HG02885 (cell line): ENCODE results near the gene LHX4.
"Not testable (repeated sequence)": the region's sequence is repeated elsewhere in the genome, so short reads cannot be mapped to it uniquely, and the experiment has no call there.

ENCODE experiments used
- ATAC-seq: cut with Tn5 transposase; IDR thresholded peaks from one replicate; pipeline ENCODE4 v1.9.1; 2021; ENCODE audit warnings: mild to moderate bottlenecking; ENCODE audit not compliant: unreplicated experiment, poor library complexity

Gene LHX4

GRCh38 chr1:180196436-180197003, 33.5 kb upstream of the LHX4 start:
- ATAC-seq, result no peak

GRCh38 chr1:180197231-180197630, 32.8 kb upstream of the LHX4 start:
- no peak for ATAC-seq

DNA sequence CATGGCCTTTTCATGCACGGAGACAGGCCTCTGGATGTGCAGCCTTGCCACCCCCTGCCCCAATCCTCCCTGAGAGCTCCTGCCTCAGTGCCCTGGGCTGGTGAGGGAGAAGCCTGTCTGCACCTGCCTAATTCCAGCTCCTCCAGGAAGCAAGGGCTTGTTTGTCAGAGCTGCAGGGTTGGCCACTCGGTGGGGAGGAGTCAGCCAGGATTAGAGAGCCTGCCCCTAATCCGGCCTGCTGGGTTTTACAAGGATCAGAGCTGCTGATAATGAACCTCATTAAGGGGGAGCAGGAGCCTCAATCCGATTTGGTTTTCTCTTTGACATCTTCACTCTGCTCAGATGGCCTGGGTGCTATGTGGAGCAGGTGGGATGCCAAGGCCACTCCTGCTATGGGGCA, 31.9 kb upstream of the LHX4 start:
- no peak for ATAC-seq

DNA sequence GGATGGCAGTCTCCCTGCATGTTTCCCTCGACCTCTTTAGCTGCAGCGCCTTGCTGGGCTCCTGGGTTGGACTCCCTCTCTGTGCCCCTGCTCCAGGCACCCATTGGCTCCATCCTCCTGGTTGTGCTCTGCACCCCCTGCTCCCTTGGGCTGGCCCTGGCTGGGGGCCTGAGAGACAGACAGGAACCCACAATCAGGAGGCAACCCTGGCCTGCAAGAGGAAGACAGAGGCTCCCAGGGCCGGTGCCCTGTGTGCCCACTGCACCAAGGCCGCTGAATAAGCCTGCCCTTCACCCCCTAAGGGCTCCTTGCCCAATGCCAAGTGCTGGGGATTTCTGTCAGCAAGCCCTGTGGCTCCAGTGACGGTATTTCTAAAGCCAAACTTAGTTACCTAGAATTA, 31.5 kb upstream of the LHX4 start:
- ATAC-seq, result no peak

DNA sequence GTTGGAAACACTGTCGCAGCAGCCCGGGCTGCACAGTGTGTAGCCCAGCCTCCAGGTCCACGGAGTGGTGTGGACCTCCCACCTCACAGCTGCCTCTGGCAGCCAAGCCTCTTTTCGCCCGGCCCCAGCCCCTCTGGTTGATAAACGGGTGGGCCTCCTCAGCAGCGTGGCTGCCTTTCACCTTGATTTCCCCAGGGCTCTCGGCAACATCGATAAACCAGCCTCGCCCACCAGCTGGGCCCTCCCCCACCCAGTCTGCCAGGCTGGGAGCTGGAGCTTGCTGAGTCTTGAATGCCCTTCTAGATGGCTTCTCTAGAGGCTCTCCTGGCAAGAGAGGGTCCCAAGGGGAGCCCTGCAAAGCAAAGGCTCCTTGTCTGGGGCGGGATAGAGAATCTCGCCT, 31.0 kb upstream of the LHX4 start:
- ATAC-seq, result no peak

DNA sequence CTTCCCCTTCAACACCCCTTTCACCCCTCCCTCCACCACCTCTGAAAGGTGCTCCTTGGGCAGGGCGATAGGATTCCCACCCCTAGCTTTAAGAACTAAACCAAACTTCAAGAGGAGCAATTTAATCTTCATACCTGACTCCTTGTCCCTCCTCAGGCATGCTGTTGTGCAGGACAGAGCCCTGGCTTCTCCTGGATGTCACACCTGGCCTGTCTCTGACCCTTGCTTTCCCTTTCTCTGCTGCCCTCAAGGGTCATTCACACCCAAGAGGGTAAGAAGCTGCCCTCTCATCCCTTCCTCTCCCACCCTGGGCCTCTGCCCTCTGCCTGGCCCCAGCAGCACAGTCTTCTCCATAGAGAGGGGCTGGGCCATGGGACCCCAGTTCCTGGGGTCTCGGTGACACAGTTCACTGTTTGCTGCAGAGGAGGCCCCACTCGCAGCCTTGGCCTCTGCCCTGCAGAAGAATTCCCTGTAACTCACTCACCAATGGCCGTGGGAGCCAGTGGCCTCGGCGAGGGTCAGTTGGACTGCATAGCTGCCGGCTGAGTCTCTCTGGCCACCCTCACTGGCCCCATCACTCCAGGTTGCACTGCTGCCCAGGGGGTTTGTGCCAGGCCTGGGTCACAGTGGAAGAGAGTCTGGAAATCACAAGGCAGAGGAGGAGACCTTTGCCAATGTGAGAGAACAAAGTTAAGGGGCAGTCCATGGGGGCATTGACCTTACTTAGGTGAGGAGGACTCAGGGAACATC, 28.4 kb upstream of the LHX4 start:
- ATAC-seq, result no peak

DNA sequence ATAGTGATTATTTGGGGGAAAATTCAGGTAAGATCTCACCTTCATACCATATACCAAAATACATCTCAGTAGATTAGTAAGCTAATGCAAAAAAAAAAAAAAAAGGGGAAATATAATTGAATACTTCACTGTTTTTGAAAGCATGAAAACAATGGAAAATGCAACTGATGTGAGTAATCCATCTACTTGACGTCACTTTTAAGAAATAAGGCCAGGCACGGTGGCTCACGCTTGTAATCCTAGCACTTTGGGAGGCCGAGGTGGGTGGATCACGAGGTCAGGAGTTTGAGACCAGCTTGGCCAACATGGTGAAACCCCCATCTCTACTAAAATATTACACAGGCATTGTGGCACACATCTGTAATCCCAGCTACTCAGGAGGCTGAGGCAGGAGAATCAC, 27.5 kb upstream of the LHX4 start:
- ATAC-seq, result not testable (repeated sequence)

GRCh38 chr1:180204231-180204630, 25.8 kb upstream of the LHX4 start:
- ATAC-seq, result no peak

GRCh38 chr1:180206581-180206980, 23.5 kb upstream of the LHX4 start:
- ATAC-seq, result no peak

- no peak for ATAC-seq
These were observed 21.8 kb upstream of the LHX4 start for GRCh38 chr1:180208264-180208663.

DNA sequence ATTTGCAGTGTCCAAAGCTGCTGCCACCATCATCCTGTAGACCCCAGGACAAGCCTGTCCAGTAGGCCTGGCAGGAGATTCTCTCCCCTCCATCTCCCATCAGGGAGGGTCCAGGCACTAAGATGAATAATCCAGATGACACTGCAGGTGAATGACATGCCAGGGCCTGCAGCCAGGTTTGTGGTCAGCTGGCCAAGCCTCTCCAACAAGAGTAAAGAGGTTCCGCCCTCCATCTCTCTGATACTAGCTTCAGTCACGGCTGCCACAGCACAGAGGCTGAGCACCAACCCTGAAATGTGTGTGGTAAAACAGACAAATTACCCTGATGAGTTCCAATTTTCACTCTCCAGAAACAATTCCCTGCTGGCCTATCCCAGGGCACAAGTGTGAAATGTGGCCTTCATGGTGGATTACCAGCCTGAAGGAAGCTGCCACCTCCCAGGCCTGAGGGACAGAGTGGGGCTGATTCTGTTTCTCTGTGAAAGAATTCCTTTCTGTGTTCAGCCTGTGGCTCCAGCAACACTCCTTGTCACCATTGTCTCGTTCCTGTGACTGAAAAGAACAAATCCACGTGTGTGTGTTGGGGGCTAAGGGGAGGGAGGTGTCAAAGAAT, 19.9 kb upstream of the LHX4 start:
- no peak for ATAC-seq

DNA sequence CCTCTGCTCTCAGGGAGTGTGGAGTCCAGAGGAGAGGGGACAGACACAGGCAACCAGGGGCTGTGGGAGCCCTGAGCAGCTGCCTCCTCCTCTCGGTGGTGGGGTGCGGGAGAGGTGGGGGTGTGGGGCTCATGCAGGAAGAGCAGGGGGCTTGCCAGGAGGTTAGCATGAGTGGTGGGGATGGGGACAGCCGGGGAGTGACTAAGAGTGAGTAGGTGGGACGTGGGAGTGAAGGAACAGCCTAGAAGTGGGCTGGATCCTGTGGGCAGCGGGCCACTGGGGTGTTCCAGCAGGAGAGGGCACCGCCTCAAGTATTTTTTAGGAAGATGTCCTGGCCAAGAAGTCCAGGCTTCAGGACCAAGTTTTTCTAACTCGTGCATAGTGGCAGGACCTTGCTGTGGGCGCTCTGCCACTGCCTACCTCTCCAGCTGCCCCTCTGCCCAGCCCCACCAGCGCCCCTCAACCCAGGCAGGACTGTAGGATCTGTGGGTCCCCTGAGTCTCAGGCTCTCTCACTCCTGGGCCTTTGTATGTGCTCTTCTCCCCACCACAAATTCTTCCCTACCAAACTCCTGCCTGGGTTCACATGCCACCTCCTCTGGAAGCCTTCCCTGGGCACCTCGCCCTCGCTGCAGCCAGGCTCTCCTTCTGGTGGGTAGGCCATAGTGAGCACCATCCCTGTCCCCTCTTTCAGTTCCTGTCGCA, 18.8 kb upstream of the LHX4 start:
- ATAC-seq, result no peak

GRCh38 chr1:180211860-180212229, 18.2 kb upstream of the LHX4 start:
- no peak for ATAC-seq

DNA sequence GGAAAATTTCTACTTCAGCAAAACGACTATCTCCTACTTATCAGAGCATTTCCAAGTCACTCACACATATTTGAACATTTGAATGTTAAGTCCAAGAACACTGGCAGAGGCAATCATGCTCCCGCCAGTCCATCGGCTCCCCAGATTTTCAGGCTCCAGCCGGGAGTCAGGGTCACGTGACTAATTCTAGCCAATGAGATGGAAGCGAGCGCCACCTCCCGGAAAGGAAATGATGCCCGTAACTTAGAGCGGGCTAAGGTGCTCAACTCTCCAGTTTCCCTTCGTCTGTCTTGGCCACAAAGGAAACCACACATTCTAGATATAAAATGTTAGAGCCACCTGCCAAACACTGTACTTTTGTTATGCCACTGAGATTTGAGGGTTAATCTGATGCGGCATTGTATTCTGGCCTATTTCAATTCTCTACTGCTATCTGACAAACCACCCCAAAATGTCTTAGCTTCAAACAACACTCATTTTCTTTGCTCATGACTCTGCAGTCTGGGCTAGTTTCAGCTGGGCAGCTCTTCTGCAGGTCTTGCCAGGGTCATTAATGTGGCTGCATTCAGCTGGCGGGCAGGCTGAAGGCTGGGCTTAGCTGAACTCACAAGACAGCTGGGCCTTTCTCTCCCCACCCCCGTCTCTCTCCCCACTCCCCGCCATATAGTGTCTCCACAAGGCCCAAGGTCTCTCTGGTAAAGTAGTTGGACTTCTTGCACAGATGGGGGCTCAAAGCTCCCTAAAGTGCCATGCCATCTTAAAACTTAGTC, 16.5 kb upstream of the LHX4 start:
- no peak for ATAC-seq

DNA sequence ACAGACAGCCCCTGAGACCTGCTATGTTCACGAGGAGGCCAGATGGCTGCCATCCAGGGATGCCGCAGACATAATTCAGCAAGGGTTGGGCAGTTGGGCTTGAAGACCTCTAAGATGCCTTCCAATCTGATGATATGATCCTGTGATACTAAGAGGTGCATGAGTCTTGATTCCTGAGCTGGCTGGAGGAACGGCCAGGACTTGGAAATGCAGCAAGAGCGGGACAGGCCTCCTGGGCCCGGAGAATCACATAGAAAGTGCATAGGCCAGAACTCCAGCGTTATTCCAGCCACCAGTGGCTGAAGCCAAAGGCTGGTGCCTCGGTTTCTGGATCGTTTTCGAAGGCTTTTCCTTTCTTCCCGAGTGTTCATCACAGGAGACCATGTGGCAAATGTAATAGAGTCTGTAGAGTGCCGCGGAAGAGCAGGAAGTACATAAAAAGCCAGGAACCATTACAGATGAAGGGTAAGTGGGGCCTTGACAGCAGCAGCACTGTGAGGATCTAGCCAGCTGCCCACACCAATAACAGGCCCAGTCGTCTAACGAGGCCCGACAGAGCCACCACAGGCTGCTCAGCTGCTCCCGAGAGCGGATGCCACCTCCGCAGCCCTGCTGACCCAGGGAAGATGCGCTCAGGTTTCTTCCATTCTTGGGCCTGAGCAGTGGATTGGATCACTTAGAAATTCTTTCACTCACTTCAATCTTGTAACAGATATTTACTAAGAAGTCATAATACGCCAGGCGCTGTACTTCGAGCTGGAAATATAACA, 14.0 kb upstream of the LHX4 start:
- ATAC-seq, result no peak

DNA sequence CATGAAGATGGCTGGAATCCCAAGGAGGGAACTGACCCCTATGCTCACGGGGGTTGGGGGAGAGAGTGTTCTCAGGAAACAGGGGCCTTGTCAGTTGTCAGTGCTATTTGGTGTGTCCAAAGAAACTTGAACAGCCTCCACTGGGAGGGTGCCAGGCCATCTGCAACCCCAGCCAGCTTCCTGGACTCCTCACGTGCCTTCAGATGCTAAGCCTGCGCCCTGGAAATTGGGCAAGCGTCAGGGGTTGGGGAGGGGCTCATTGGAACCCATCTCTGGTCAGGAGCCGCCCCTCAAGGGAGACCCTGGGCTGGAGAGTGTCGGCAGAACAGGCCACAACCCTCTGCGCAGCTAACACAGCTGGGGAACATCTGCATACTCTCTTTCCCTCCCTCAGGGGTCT, 13.1 kb upstream of the LHX4 start:
- ATAC-seq, result no peak

GRCh38 chr1:180218806-180219765, 11.0 kb upstream of the LHX4 start:
- no peak for ATAC-seq

DNA sequence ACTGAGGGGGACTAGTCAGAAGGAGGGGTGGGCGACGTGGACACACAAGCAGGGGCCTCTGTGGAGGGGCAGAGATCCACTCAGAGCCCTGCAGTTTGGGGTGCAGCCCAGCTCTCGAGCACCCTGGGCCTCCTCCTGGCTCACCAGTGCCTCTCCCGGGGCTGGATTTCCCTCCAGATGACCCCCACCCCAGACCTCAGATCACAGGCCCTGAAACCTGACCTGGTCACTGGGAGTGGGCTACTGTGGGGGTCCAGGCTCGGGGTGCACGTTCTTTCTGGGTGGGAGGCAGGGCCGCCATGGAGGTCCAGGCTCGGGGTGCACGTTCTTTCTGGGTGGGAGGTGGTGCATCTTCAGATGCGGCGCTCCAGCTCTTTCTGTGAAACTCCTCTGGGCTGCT, 10.3 kb upstream of the LHX4 start:
- ATAC-seq, result no peak

- ATAC-seq, result no peak
These were observed 8.6 kb upstream of the LHX4 start for GRCh38 chr1:180221462-180221861.
